Measurements from ENCODE around the gene HMGCS1. TPM values are rescaled to one million over a fixed set of nuclear protein-coding genes. Genes with fewer than 3 reads are reported as not detected.

The HMGCS1 gene
- total and polyA plus RNA-seq, 9 of the 15 experiments (the other 6 are each of a cell fraction or from before 2014, with no cell fraction given) = 43.7 to 337 (median 111) TPM

- 0 out of 2 replicates have a peak, but pooled peaks have one; percentile 28 for TF ChIP-seq FOXM1 (IDR thresholded peaks at IDR 0.05; ENCODE audit: low read depth)
- no peak for TF ChIP-seq FOXM1 (CRISPR knock-in tag; IDR thresholded peaks at IDR 0.05; ENCODE audit: low read depth)
- TF ChIP-seq ZNF146 (CRISPR knock-in tag; IDR thresholded peaks at IDR 0.05; ENCODE audit: unreplicated experiment) = no peak
- TF ChIP-seq ELF1 (tag; IDR thresholded peaks at IDR 0.05) = no peak
- peak; percentile 79 for TF ChIP-seq DPF2 (IDR thresholded peaks at IDR 0.05)
- no peak for TF ChIP-seq TCFL5 (CRISPR knock-in tag; conservative IDR thresholded peaks at IDR 0.05)
- TF ChIP-seq ZBTB1 (CRISPR knock-in tag; IDR thresholded peaks at IDR 0.05; ENCODE audit: borderline replicate concordance, low read depth) = no peak
- no peak for TF ChIP-seq DNMT1 (IDR thresholded peaks at IDR 0.05)
- no peak for TF ChIP-seq ZNF274 (IDR thresholded peaks at IDR 0.05; ENCODE audit: borderline replicate concordance, low read depth, low read length)
- TF ChIP-seq CEBPG (CRISPR knock-in tag; IDR thresholded peaks at IDR 0.05) = no peak
- TF ChIP-seq CEBPG (tag; conservative IDR thresholded peaks at IDR 0.05 in 1 of 2, IDR thresholded peaks at IDR 0.05 in 1 of 2) = no peak
- TF ChIP-seq ZFP91 (CRISPR knock-in tag; IDR thresholded peaks at IDR 0.05) = no peak
- TF ChIP-seq CHD2 (IDR thresholded peaks at IDR 0.05; ENCODE audit: low read depth, low read length) = no peak
- no peak for TF ChIP-seq E4F1 (CRISPR knock-in tag; IDR thresholded peaks at IDR 0.05; ENCODE audit: borderline replicate concordance)
- peak; percentile 34; the same call in 1 of the 2 replicates for TF ChIP-seq CTBP1 (IDR thresholded peaks at IDR 0.05; ENCODE audit: borderline replicate concordance)
- no peak for TF ChIP-seq PML (IDR thresholded peaks at IDR 0.05; ENCODE audit: low read length)
- TF ChIP-seq TRIM24 (IDR thresholded peaks at IDR 0.05) = 0 out of 4 replicates have a peak, but pooled peaks of 1 of the 2 experiments have one; percentile 21
- TF ChIP-seq MAFF (IDR thresholded peaks at IDR 0.05; ENCODE audit: low read length) = peak; percentile 37; the same call in 1 of the 2 replicates
- no peak for TF ChIP-seq RBM34 (IDR thresholded peaks at IDR 0.05; ENCODE audit: borderline replicate concordance, insufficient read depth, low read length)
- no peak for TF ChIP-seq ZNF431 (CRISPR knock-in tag; IDR thresholded peaks at IDR 0.05)
- peak; percentile 46; the same call in 1 of the 2 replicates for TF ChIP-seq HDAC2 (IDR thresholded peaks at IDR 0.05)
- no peak; the same call in 1 of the 2 replicates for TF ChIP-seq STAT5A (IDR thresholded peaks at IDR 0.05; ENCODE audit: borderline replicate concordance, low read length)
- TF ChIP-seq TOE1 (IDR thresholded peaks at IDR 0.05; ENCODE audit: borderline replicate concordance) = no peak
- no peak for TF ChIP-seq TOE1 (CRISPR knock-in tag; IDR thresholded peaks at IDR 0.05; ENCODE audit: borderline replicate concordance, low read depth)
- TF ChIP-seq ILK (tag; IDR thresholded peaks at IDR 0.05; ENCODE audit: borderline replicate concordance, low read depth) = no peak
- TF ChIP-seq MED1 (CRISPR knock-in tag; IDR thresholded peaks at IDR 0.05; ENCODE audit: borderline replicate concordance) = no peak
- no peak for TF ChIP-seq ZNF583 (CRISPR knock-in tag; IDR thresholded peaks at IDR 0.05)
- no peak for TF ChIP-seq POU5F1 (IDR thresholded peaks at IDR 0.05; ENCODE audit: borderline replicate concordance, low read depth, low read length, partially characterized antibody)
Observed at GRCh38 chr5:43268188-43268820, 44.9 kb downstream of the HMGCS1 start (continued).
